HEK293 (cell line): Measurements from ENCODE around the gene CDCP2.

Experiments used
- CTCF ChIA-PET: fragments of 350-600 bp; formaldehyde crosslinking; extraction: SDS; loops from one replicate; lab custom pipeline; 2021; ENCODE audit warnings: antibody characterized with exemption; lab: Yijun Ruan, JAX
- POLR2A ChIA-PET: fragments of 300-600 bp; formaldehyde crosslinking; extraction: SDS; loops from one replicate; lab custom pipeline; 2020; ENCODE audit warnings: antibody characterized with exemption, inconsistent platforms; lab: Yijun Ruan, JAX
- H3K27ac ChIP-seq: fragments of 200-500 bp; sonication (Bioruptor generic); 2 replicates; pipeline ENCODE4 v1.5.1; 2014; ENCODE audit warnings: low read depth, low read length, control low read depth, inconsistent platforms; ENCODE audit errors: extremely low read depth
- H3K36me3 ChIP-seq, 2 experiments: fragments of 200-500 bp in 1 of 2; sonication (Bioruptor generic) in 1 of 2; 1 replicate in 1 of 2; 2 replicates in 1 of 2; pipeline ENCODE4 v1.5.1; 2014 to 2017; ENCODE audit warnings: inconsistent platforms in 2 of 2, low read length in 2 of 2; ENCODE audit not compliant: control insufficient read depth in 2 of 2, insufficient read depth in 1 of 2
- H3K4me1 ChIP-seq: fragments of 200-500 bp; sonication (Bioruptor generic); 2 replicates; pipeline ENCODE4 v1.5.1; 2014; ENCODE audit warnings: mild to moderate bottlenecking, low read length, inconsistent platforms; ENCODE audit not compliant: control insufficient read depth, insufficient read depth
- H3K4me3 ChIP-seq: 2 replicates; pipeline ENCODE4 v1.5.1; 2011; ENCODE audit warnings: low read depth, mild to moderate bottlenecking, control low read depth, low read length, moderate library complexity
- H3K9me3 ChIP-seq: fragments of 200-500 bp; sonication (Bioruptor generic); 2 replicates; pipeline ENCODE4 v1.5.1; 2014; ENCODE audit warnings: low read depth, low read length, inconsistent platforms; ENCODE audit not compliant: control insufficient read depth, insufficient read depth
- GLIS1 ChIP-seq: fragments of 450-650 bp; formaldehyde crosslinking; IDR thresholded peaks from 2 replicates; pipeline ENCODE4 v1.5.1; 2016; ENCODE audit warnings: missing biosample characterization, missing genetic modification characterization
- ZBTB17 ChIP-seq: fragments of 450-650 bp; formaldehyde crosslinking; IDR thresholded peaks from 2 replicates; pipeline ENCODE4 v1.5.1; 2016; ENCODE audit warnings: missing biosample characterization, missing genetic modification characterization
- ZIC2 ChIP-seq: fragments of 450-650 bp; formaldehyde crosslinking; IDR thresholded peaks from 2 replicates; pipeline ENCODE4 v1.5.1; 2016; ENCODE audit warnings: missing biosample characterization, missing genetic modification characterization
- ZNF658 ChIP-seq: fragments of 450-650 bp; formaldehyde crosslinking; IDR thresholded peaks from 2 replicates; pipeline ENCODE4; 2016; ENCODE audit warnings: missing biosample characterization, missing genetic modification characterization
- ZNF785 ChIP-seq: fragments of 450-650 bp; formaldehyde crosslinking; IDR thresholded peaks from 2 replicates; pipeline ENCODE4 v1.5.1; 2016; ENCODE audit warnings: missing biosample characterization, missing genetic modification characterization
- TF ChIP-seq, protein P1 (sequence below): fragments of 450-650 bp; formaldehyde crosslinking; IDR thresholded peaks from 2 replicates; pipeline ENCODE4 v1.5.1; 2017; ENCODE audit warnings: missing biosample characterization, mild to moderate bottlenecking, missing genetic modification characterization, moderate library complexity
- TF ChIP-seq, protein P2 (sequence below): fragments of 450-650 bp; formaldehyde crosslinking; IDR thresholded peaks from 2 replicates; pipeline ENCODE4 v1.5.1; 2016; ENCODE audit warnings: missing biosample characterization, missing genetic modification characterization
- TF ChIP-seq, protein P3 (sequence below): fragments of 450-650 bp; formaldehyde crosslinking; IDR thresholded peaks from 2 replicates; pipeline ENCODE4 v1.5.1; 2016; ENCODE audit warnings: missing biosample characterization, missing genetic modification characterization
- TF ChIP-seq, protein P4 (sequence below): fragments of 450-650 bp; formaldehyde crosslinking; optimal IDR thresholded peaks from 2 replicates; pipeline ENCODE3; 2016; ENCODE audit warnings: missing biosample characterization, mild to moderate bottlenecking, missing genetic modification characterization
- TF ChIP-seq, protein P5 (sequence below): fragments of 450-650 bp; formaldehyde crosslinking; conservative IDR thresholded peaks from 2 replicates; pipeline ENCODE4 v1.5.1; 2016; ENCODE audit warnings: low read depth, missing biosample characterization, missing genetic modification characterization
- TF ChIP-seq, protein P6 (sequence below): fragments of 450-650 bp; formaldehyde crosslinking; IDR thresholded peaks from 2 replicates; pipeline ENCODE4 v1.5.1; 2016; ENCODE audit warnings: missing biosample characterization, missing genetic modification characterization
- TF ChIP-seq, protein P7 (sequence below): fragments of 450-650 bp; formaldehyde crosslinking; IDR thresholded peaks from 2 replicates; pipeline ENCODE4 v1.5.1; 2016; ENCODE audit warnings: missing biosample characterization, missing genetic modification characterization, low read depth

CDCP2 gene

DNA sequence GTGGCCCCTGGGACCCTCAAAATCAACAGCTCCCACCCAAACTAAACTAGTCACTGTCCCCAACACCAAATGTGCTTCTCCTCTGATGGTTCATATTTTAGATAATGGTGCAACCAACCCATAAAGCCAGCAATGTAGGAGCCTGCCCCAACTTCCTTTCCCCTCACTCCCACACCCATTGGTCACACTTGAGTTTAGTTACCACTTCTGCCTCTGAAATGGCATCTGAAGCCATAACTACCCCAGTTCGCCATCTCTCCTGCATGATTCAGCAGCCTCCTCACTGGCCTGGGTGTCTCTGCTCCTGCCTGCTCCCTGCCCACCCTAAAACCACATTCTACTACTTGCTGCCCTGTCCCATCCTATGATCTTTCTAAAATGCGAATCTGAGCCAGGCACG lies 3.4 kb upstream of the CDCP2 start:
- POLR2A ChIA-PET, result no interaction called here

DNA sequence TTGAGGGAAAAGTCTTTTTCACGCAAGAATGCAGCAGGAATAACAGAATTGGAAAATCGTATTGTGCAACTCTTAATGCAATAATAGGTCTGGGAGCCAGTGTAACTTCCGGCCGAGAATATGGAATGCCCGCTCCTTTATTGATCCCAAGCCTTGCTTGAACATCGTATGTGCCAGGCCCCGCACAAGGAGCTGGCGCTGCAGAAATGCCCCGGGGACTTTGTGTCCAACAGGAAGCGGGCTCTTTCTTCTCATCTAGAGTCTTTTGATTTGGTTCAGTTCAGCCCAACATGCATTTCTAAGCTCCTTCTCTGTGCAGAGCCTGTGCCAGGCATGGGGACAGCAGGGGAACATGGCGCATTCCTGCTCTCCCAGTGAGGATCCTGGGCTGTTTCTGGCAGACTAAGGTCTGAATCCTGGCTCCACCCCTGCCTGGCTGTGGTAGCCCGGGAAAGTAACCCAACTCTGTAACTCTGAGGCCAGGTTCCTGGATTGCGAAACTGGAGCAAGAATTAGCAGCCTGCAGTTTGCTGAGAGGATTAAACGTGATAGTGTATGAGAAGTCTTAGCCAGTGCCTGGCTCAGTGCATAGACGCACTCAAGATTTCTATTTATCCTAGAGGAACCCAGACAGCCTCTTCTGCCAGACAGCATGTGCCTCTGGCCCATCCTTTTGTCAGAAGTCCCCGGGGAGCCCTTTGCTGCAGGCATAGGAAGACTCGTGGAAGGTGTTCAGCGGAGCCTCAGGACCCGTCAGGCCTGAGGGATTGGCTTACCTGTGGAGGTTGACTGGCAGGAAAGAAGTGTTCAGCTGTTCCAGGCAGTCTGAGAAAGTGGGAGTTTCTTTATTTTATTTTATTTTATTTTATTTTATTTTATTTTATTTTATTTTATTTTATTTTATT lies 987 bp upstream of the CDCP2 start:
- ChIA-PET POLR2A (no interaction called here), CTCF (interaction anchor here (0.6 kb wide), 1 partner anchor 272 kb away, joined by 4 read pairs; no protein-coding TSS in a partner anchor)
- no peak overlapping the region for H3K27ac ChIP-seq
- H3K36me3 ChIP-seq, result no peaks in the 10 kb centered on the region
- no peaks in the 10 kb centered on the region for H3K9me3 ChIP-seq
- H3K4me1 ChIP-seq, result no peaks in the 10 kb centered on the region
- no peak overlapping the region for H3K4me3 ChIP-seq
- TF ChIP-seq, protein P1, sequence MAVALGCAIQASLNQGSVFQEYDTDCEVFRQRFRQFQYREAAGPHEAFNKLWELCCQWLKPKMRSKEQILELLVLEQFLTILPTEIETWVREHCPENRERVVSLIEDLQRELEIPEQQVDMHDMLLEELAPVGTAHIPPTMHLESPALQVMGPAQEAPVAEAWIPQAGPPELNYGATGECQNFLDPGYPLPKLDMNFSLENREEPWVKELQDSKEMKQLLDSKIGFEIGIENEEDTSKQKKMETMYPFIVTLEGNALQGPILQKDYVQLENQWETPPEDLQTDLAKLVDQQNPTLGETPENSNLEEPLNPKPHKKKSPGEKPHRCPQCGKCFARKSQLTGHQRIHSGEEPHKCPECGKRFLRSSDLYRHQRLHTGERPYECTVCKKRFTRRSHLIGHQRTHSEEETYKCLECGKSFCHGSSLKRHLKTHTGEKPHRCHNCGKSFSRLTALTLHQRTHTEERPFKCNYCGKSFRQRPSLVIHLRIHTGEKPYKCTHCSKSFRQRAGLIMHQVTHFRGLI (tag by site-specific recombination), result peak; percentile 61; the same call in 1 of the 2 replicates
- peak; percentile 44; the same call in 1 of the 2 replicates for TF ChIP-seq GLIS1
- TF ChIP-seq, protein P2, sequence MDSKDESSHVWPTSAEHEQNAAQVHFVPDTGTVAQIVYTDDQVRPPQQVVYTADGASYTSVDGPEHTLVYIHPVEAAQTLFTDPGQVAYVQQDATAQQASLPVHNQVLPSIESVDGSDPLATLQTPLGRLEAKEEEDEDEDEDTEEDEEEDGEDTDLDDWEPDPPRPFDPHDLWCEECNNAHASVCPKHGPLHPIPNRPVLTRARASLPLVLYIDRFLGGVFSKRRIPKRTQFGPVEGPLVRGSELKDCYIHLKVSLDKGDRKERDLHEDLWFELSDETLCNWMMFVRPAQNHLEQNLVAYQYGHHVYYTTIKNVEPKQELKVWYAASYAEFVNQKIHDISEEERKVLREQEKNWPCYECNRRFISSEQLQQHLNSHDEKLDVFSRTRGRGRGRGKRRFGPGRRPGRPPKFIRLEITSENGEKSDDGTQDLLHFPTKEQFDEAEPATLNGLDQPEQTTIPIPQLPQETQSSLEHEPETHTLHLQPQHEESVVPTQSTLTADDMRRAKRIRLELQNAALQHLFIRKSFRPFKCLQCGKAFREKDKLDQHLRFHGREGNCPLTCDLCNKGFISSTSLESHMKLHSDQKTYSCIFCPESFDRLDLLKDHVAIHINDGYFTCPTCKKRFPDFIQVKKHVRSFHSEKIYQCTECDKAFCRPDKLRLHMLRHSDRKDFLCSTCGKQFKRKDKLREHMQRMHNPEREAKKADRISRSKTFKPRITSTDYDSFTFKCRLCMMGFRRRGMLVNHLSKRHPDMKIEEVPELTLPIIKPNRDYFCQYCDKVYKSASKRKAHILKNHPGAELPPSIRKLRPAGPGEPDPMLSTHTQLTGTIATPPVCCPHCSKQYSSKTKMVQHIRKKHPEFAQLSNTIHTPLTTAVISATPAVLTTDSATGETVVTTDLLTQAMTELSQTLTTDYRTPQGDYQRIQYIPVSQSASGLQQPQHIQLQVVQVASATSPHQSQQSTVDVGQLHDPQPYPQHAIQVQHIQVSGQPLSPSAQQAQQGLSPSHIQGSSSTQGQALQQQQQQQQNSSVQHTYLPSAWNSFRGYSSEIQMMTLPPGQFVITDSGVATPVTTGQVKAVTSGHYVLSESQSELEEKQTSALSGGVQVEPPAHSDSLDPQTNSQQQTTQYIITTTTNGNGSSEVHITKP (tag by site-specific recombination), result peak; percentile 30; the same call in 1 of the 2 replicates
- TF ChIP-seq, protein P3, sequence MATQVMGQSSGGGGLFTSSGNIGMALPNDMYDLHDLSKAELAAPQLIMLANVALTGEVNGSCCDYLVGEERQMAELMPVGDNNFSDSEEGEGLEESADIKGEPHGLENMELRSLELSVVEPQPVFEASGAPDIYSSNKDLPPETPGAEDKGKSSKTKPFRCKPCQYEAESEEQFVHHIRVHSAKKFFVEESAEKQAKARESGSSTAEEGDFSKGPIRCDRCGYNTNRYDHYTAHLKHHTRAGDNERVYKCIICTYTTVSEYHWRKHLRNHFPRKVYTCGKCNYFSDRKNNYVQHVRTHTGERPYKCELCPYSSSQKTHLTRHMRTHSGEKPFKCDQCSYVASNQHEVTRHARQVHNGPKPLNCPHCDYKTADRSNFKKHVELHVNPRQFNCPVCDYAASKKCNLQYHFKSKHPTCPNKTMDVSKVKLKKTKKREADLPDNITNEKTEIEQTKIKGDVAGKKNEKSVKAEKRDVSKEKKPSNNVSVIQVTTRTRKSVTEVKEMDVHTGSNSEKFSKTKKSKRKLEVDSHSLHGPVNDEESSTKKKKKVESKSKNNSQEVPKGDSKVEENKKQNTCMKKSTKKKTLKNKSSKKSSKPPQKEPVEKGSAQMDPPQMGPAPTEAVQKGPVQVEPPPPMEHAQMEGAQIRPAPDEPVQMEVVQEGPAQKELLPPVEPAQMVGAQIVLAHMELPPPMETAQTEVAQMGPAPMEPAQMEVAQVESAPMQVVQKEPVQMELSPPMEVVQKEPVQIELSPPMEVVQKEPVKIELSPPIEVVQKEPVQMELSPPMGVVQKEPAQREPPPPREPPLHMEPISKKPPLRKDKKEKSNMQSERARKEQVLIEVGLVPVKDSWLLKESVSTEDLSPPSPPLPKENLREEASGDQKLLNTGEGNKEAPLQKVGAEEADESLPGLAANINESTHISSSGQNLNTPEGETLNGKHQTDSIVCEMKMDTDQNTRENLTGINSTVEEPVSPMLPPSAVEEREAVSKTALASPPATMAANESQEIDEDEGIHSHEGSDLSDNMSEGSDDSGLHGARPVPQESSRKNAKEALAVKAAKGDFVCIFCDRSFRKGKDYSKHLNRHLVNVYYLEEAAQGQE (tag by site-specific recombination), result no peak
- no peak for TF ChIP-seq ZNF658 (tag by site-specific recombination)
- TF ChIP-seq, protein P4, sequence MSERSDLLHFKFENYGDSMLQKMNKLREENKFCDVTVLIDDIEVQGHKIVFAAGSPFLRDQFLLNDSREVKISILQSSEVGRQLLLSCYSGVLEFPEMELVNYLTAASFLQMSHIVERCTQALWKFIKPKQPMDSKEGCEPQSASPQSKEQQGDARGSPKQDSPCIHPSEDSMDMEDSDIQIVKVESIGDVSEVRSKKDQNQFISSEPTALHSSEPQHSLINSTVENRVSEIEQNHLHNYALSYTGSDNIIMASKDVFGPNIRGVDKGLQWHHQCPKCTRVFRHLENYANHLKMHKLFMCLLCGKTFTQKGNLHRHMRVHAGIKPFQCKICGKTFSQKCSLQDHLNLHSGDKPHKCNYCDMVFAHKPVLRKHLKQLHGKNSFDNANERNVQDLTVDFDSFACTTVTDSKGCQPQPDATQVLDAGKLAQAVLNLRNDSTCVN, result no peak
- peak; percentile 50; the same call in 1 of the 2 replicates for TF ChIP-seq ZBTB17 (tag by site-specific recombination)
- TF ChIP-seq, protein P5, sequence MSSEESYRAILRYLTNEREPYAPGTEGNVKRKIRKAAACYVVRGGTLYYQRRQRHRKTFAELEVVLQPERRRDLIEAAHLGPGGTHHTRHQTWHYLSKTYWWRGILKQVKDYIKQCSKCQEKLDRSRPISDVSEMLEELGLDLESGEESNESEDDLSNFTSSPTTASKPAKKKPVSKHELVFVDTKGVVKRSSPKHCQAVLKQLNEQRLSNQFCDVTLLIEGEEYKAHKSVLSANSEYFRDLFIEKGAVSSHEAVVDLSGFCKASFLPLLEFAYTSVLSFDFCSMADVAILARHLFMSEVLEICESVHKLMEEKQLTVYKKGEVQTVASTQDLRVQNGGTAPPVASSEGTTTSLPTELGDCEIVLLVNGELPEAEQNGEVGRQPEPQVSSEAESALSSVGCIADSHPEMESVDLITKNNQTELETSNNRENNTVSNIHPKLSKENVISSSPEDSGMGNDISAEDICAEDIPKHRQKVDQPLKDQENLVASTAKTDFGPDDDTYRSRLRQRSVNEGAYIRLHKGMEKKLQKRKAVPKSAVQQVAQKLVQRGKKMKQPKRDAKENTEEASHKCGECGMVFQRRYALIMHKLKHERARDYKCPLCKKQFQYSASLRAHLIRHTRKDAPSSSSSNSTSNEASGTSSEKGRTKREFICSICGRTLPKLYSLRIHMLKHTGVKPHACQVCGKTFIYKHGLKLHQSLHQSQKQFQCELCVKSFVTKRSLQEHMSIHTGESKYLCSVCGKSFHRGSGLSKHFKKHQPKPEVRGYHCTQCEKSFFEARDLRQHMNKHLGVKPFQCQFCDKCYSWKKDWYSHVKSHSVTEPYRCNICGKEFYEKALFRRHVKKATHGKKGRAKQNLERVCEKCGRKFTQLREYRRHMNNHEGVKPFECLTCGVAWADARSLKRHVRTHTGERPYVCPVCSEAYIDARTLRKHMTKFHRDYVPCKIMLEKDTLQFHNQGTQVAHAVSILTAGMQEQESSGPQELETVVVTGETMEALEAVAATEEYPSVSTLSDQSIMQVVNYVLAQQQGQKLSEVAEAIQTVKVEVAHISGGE, result no peak
- TF ChIP-seq ZIC2 (tag by site-specific recombination), result peak; percentile 21; the same call in 1 of the 2 replicates
- TF ChIP-seq, protein P6, sequence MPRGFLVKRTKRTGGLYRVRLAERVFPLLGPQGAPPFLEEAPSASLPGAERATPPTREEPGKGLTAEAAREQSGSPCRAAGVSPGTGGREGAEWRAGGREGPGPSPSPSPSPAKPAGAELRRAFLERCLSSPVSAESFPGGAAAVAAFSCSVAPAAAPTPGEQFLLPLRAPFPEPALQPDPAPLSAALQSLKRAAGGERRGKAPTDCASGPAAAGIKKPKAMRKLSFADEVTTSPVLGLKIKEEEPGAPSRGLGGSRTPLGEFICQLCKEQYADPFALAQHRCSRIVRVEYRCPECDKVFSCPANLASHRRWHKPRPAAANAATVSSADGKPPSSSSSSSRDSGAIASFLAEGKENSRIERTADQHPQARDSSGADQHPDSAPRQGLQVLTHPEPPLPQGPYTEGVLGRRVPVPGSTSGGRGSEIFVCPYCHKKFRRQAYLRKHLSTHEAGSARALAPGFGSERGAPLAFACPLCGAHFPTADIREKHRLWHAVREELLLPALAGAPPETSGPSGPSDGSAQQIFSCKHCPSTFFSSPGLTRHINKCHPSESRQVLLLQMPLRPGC, result no peak
- no peak for TF ChIP-seq ZNF785

More for the DNA sequence above, 3.4 kb upstream of the CDCP2 start:
- Histone ChIP-seq H3K4me1 (no peaks in the 10 kb centered on the region), H3K36me3 (no peaks in the 10 kb centered on the region), H3K4me3 (no peak overlapping the region), H3K27ac (no peak overlapping the region), H3K9me3 (no peaks in the 10 kb centered on the region)
- TF ChIP-seq, protein P7, sequence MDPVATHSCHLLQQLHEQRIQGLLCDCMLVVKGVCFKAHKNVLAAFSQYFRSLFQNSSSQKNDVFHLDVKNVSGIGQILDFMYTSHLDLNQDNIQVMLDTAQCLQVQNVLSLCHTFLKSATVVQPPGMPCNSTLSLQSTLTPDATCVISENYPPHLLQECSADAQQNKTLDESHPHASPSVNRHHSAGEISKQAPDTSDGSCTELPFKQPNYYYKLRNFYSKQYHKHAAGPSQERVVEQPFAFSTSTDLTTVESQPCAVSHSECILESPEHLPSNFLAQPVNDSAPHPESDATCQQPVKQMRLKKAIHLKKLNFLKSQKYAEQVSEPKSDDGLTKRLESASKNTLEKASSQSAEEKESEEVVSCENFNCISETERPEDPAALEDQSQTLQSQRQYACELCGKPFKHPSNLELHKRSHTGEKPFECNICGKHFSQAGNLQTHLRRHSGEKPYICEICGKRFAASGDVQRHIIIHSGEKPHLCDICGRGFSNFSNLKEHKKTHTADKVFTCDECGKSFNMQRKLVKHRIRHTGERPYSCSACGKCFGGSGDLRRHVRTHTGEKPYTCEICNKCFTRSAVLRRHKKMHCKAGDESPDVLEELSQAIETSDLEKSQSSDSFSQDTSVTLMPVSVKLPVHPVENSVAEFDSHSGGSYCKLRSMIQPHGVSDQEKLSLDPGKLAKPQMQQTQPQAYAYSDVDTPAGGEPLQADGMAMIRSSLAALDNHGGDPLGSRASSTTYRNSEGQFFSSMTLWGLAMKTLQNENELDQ (tag by site-specific recombination), result no peak
- CTCF ChIA-PET, result no interaction called here
